DMS114 treated with DMSO at 0.1 percent for 48 hours (cell line): ENCODE results near the gene NAP1L4.

Source experiments
- DNase-seq: peaks from one replicate; lab custom pipeline; 2025; ENCODE audit not compliant: unreplicated experiment; lab: John Stamatoyannopoulos, UW

The NAP1L4 gene, protein sequence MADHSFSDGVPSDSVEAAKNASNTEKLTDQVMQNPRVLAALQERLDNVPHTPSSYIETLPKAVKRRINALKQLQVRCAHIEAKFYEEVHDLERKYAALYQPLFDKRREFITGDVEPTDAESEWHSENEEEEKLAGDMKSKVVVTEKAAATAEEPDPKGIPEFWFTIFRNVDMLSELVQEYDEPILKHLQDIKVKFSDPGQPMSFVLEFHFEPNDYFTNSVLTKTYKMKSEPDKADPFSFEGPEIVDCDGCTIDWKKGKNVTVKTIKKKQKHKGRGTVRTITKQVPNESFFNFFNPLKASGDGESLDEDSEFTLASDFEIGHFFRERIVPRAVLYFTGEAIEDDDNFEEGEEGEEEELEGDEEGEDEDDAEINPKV

DNA sequence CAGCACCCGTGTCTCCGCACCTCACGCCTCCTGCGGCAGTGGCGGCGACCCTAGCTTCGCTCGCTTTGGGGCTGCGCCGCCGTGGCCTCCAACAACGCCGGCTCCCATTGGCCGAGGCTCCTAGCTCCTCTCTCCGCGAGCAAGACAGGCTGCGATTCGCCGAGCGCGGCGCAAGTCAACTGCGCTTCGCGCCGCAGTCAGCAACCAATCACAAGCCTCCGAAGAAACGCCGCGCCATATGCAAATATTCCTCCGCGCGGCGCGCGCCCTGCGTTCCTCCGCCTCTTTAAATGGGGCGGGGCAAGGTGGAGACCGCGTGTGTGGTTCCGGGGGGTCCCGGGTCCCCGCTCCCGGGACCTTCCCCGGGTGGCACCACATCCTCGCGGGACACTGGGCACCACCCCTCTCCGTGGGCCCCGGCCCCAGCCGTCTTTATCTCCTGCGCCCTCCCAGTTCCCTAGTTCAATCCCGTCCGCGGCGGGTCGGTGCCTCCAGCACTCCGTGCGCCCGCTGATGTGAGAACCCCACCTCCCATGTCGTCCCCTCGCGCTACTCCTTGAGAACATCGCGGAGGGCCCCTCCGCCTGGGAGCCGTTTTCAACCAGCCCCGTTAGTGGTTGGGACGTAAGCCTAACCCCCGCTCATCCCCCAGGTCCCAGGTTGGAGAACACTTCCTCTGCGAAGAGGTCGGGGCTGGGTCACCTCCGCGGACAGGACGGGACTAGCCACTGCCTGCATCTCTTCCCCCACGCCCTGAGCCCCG lies at the start of gene NAP1L4:
Gene NAP1L4 (minus strand): TSS at position 96 of the 763 bp plus-strand sequence. CDS start 13,109 bp downstream, outside the sequence.
- peak; percentile 87 for DNase-seq

DNA sequence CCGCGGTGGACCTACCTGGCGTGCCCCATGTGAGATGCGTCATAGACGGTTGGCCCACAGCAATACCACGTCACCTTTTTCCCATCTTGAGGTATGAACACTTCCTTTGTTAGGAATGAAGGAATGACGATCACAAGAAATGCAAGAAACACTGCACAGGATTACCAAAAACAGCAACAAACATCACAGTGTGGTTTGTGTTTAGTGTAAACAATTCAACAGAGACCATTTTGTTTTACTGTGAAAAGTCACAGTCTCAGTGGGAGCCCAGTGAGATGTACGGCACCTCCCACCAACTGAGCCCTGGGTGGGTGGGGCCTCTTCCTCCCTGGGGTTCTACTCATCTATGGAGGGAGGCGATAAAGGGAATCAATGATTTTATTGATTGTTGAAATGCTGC lies 48.8 kb upstream of the NAP1L4 start:
- DNase-seq, result no peak

DNA sequence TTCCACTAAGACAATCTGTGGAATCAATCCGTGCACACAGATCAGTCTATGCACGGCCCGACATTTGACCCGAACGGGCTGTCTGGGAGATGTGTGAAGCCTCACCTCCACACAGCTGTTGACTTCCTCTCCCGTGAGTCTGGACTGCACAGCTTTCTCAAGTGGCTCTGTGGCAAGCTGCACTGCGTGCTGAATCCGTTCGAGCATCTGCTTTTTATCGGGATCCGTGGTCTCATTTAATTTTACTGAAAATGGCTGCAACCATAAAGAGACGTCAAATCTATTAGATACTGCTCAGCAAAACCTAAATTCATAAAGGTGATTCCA lies 45.8 kb upstream of the NAP1L4 start:
- no peak for DNase-seq

DNA sequence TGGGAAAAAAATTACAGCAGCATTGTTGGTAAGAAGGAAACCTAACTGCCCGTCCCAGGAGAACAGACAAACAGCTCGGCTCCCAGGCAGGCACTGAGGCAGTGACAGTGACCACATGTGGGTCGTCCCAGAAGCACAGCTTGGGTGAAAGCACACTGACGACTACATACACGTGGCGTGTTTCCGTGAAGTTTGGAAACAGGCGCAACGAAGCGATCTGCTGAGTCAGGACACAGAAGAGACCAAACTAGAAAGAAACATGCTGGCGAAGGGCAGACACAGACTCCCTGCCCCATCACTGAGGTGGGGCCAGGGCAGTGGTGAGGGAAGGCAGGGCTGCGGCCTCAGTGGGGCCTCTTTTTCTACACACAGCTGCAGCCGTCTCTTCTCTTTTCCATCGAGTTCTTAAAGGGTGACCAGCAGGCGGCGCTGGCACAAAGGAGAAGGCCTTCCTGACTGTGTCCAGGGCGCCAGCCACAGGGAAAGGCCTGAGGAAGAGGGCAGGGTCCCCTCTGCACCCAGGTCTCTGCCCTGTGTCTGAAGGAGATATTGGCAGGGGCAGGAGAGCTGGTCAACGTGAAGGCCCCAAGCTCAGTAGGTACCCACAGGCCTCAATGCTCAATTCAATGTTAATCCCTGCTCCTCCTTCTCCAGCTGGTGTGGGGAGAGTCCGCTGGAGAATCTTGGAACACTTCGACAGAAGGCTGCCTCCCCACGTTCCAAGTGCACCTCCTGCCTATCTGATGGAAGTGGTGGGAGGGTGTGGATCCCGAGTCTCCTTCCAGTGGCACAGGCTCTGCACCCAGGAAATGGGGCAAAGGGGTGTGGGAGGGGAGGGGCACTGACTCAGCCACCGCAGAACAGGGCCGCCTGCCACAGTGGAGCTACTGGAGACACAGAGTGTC lies 45.2 kb upstream of the NAP1L4 start:
- peak; percentile 25 for DNase-seq

DNA sequence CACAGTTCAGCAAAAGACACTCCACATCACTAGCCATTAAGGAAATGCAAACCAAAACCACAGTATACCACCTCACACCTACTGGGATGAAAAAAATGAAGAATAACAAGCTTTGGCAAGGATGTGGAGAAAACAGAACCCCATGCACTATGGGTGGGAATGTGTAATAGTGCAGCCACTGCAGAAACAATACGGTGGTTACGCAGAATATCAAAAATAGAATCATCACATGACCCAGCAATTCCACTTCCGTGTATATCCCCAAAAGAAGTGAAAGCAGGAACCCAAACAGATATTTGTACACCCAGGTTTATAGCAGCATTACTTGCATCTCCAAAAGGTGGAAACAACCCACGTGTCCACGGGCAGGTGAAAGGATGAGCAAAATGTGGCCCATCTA lies 44.3 kb upstream of the NAP1L4 start:
- no peak for DNase-seq

DNA sequence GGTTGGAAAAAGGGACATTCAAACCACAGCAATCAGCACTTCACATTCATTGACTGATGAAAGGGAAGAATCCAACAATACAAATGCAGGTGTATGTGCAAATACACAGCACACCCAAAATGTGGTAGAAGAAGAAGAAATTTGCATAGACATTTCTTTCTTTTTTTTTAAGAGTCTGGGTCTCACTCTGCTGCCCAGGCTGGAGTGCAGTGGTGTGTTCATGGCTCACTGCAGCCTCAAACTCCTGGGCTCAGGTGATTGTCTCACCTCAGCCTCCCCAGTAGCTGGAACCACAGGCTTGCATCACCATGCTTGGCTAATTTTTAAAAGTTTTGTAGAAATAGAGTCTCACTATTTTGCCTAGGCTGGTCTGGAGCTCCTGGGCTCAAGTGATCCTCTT lies 43.2 kb upstream of the NAP1L4 start:
- no peak for DNase-seq

DNA sequence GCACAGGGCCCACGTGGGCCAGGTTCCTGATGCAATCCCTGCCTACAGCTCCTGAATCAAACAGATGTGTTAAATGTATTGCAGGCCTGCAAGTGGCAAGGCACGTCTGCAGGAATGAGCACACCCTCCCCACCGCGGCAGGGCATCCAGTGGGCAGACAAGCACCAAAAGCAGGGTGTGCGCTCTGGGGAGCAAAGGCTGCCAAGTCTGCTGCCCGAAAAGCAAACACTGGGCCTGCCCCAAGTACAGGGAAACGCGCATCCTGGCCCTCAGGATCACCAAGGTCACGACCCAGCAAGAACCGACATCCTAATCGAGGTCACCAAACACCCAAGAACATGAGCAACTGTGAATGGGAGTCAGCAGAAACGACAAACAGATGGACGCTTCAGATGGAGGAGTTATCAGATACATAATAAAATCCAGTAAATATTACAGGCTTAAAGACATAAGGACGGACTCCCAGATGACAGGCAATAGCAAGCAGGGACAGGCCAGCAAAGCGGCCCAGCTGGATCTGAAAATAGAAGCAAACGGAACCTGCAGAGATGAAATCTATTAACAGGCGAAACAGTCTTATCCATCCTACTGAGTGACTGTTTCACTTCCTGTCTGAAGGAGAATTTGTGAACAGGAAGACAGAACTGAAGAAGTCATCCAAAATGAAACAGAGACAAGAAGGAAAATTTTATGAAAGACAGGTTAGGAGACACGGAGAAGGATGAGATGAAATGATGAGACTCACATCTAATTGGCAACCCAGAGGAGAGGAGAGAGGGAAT lies 38.4 kb upstream of the NAP1L4 start:
- no peak for DNase-seq

DNA sequence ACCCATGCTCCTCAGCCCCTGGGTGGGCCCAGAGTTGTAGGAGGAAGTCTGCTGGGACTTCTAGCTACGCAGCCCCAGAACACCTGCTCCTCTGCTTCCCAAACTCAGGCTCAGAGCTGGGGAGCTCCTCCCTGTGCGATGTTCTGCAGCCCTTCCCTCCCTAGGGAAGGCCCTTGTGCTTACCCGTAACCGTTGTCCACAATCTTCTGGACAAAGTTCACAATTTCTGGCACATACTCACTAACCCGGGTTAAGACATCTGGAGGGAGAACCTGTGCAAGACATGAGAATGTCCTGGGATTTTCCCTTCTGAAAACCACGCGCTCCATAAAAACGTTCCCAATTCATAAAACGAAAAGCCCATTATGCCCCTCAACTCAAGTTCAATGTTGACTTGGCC lies 36.7 kb upstream of the NAP1L4 start:
- no peak for DNase-seq

DNA sequence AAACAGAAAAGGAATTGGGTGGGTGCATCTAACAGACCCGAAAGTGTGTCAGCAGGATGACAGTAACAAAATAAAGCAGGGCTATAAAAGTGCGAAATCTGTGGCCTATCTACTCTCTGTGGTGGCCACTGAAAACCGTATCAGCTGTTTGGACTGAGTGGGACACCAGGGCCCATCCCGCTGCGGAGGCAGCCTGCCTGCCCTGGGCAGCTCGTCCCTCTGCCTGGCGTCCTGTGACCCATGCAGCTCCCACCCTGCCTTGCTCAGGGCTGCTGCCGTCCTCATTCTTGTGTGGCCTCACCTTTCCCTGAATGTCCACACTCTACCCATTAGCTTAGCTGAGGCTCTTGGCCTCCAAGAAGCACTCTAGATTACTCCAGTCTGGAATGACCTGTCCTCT lies 34.7 kb upstream of the NAP1L4 start:
- no peak for DNase-seq

DNA sequence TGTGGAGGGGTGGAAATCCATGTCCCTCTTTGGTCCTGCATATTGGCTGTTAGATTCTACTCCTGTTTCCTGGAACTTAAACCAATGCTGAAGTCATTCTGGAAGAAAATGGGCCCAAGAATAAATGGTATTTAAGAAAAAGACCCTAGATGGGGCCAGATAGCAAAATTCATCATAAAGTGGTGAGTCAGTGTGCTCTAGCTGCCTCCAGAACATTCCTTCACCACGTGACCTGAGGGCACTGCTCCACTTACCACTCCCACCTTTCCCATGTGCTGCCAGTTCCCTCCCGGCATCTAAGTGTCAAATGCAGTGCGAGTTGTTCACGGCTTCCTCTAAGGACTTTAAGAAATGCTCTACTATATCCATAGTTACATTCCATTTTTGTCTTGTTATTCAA lies 30.9 kb upstream of the NAP1L4 start:
- DNase-seq, result no peak

DNA sequence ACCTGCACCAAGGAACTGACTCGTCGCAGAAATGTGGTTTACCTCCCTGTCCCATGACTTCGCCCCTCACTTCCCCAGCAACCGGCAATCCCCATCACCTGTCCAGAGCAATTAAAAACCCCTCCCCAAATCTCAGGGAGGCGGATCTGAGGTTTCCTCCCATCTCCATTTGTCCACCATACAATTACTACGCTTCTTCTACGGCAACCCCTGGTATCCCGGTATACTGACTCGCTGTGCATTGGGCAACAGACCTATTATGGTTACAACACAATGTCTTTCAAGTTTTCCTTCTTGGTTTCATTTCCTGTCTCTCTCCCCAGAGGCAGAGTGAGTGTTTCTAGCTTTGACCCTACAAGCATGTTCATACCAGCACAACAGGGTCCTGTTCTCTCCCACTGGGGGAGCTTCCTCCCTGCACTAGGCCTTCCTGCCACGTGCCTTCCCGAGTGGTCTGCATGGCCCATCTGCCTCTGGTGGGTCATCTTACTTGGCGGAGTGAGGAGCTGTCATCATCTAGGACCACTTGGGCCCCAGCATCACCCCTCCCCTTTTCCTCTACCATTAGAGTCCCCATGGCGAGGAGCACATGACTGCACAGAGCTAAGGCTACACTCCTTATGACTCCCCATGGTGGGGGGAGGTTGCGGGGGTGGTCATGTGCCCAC lies 30.3 kb upstream of the NAP1L4 start:
- no peak for DNase-seq

DNA sequence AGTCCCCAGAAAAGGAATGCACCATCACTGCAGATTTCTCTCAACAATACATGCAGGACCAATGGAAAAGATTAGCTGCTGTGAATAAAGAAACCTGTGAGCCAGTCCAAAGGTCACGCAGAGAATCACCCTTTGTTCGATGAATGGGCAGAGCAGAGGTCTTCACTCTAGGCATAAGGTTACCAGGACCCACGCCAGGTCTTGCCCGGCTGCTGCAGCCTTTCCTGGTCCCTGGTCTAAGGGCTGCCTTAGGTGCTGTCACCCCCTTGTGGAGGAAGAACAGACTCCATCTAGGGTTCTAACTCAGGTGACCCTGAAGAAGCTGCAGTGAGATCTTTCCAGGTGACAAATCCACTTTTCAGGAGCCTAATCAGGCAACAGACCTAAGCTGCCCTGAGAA lies 29.0 kb upstream of the NAP1L4 start:
- DNase-seq, result no peak

DNA sequence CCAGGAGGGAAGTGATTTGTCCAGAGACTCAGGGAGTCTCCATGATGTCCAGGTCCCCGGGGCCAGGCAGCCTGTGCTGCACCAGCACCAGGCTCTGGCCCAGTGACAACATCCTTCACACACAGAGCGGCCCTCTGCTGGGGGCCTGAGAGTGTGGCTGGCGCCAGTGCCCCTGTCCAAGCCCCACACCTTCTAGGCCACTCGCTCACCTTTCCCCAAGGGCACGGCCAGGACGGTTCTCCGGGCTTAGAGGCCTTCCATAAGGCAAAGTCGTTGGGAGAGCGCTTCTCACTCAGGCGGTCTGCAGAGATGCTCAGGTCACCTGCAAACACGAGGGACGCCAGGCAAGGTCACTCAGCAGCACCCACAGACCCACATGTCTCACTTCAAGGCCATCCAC lies 27.9 kb upstream of the NAP1L4 start:
- DNase-seq, result no peak

DNA sequence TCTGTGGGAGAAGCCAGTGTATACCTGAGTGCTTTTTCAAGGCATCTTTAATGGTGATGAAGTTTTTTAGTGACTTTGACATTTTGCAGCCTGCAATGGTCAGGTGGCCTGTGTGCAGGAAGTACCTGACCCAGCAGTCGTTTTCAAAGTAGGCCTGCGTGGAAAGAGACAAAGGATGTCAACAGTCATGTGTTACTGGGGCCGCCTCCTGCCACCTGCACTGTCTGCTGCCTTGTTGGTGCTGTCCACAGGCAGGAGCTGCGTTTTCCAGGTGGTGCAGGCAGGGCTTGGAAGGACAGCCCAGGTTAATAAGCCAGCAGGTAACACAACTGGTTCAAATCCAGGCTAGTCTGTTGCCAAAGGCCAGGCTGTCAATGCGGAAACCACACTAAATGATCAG lies 26.5 kb upstream of the NAP1L4 start:
- no peak for DNase-seq

DNA sequence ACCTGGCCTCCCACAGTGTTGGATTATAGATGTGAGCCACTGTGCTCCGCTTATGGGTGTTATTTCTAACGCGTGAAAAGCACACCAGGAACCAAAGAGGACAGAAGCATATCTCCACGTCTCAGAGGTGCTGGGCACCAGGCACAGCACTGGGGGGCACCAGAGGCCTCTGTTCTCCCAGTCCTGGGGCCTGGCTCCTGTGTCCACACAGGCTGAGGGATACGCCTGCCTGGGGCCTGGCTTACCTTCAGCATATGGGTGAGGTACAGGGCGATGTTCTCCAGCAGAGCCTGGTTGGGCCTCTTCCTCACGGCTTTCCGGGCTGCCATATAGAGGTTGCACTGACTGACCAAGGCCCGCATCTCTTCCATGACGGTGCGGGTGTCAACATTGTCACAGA lies 24.7 kb upstream of the NAP1L4 start:
- no peak for DNase-seq

DNA sequence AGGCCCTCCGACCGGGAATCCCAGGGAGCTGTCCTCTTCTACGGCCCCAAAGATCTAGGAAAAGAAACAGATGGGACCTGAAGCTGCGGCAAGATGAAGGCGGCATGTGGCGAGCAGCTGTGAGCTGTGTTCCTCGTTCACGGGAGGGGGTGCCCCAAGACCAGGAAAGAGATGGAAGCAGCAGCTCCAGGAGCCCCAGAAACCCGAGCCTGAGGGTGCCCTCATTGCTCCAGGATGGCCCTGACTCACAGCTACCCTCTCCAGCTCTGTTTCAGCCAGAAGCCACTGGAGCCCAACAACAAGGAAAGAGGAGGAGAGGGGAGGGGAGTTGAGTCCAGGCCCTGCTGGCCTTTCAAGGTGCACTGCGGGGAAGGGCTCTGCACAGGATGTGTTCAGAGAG lies 23.7 kb upstream of the NAP1L4 start:
- no peak for DNase-seq

DNA sequence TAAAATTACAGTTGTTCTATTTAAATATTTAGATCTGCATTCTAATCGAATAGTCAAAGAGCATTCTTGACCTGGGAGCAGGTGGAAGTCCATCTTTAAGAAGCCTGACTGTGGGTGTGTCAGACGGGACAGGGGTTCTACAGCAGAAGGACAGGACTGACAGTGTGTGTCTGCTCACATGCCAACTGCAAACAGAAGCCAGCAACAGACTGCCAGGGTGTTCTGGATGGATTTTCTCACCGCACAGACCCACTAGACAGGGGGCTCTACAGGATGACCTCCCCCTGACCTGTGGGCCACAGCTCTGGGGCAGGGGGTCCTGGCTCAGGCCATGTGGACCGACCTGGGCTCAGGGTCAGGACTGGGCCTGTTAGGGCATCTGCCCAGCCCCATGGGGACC lies 22.8 kb upstream of the NAP1L4 start:
- DNase-seq, result no peak

DNA sequence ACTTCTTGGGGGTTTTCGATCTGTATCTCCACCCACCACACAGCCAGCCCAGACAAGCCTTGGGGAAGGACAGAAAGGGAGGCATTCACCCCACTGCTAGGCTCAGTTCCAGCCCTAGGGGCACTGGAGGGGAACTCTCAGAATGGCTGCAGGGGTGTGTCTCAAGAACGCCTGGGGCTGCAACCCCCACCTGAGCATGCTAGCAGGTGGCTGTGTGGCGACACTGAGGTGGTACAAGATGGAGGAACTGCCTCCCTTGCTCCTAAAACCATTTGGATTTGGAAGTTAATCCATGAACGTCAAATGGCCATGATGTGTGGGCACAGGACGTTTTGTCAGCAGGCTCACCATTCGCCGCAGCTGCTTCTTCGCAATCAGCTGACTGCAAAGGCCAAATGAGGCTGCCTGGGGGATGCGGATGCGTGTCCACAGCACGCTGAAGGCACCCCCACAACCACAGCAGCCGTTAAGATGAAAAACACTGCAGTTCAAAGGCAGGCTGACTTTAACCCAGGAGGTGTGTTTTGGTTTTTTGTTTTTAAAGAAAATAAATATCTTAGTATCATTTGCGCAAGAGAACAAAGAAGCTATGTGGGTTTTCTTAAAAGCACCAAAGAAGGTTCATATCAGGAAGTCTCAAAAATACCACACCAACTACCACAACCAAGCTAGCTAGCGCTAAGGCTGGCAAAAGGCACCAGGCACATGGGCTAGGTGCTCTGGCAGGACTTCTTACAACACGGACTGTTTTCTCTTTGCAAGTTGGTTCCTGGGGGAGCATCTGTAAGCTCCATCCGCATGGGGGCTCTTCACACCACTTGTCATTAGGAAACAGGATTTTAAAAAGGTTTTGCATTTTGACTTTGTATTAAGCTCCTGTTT lies 22.2 kb upstream of the NAP1L4 start:
- DNase-seq, result no peak
